HG02840 (cell line): ENCODE results near the gene DNAH11.
A peak's percentile ranks its signal among the peaks of the same experiment; 100 is the strongest.
"Not testable (repeated sequence)": the region's sequence is repeated elsewhere in the genome, so short reads cannot be mapped to it uniquely, and the experiment has no call there.

Experiments
- ATAC-seq: cut with Tn5 transposase; IDR thresholded peaks from one replicate; pipeline ENCODE4 v1.9.1; 2021; ENCODE audit warnings: mild to moderate bottlenecking, moderate library complexity, moderate number of reproducible peaks; ENCODE audit not compliant: unreplicated experiment, low FRiP score

The DNAH11 gene

GRCh38 chr7:21763818-21764217, 221.0 kb downstream of the DNAH11 start:
- ATAC-seq: no peak

GRCh38 chr7:21766218-21766617, 223.4 kb downstream of the DNAH11 start:
- ATAC-seq: no peak

GRCh38 chr7:21767300-21767900, 224.6 kb downstream of the DNAH11 start:
- peak; percentile 61 for ATAC-seq

GRCh38 chr7:21768279-21768678, 225.4 kb downstream of the DNAH11 start:
- no peak for ATAC-seq

GRCh38 chr7:21771266-21771665, 228.4 kb downstream of the DNAH11 start:
- ATAC-seq: no peak

- no peak for ATAC-seq
Measured at GRCh38 chr7:21771906-21772610, 229.2 kb downstream of the DNAH11 start.

GRCh38 chr7:21773326-21773725, 230.5 kb downstream of the DNAH11 start:
- no peak for ATAC-seq

GRCh38 chr7:21777921-21778320, 235.1 kb downstream of the DNAH11 start:
- ATAC-seq: no peak

- ATAC-seq: no peak
Measured at GRCh38 chr7:21778953-21779352, 236.1 kb downstream of the DNAH11 start.

GRCh38 chr7:21782996-21783395, 240.2 kb downstream of the DNAH11 start:
- ATAC-seq: no peak

GRCh38 chr7:21784989-21785388, 242.2 kb downstream of the DNAH11 start:
- ATAC-seq: no peak

GRCh38 chr7:21805791-21806190, 263.0 kb downstream of the DNAH11 start:
- no peak for ATAC-seq

- no peak for ATAC-seq
Measured at GRCh38 chr7:21806388-21806787, 263.5 kb downstream of the DNAH11 start.

GRCh38 chr7:21819048-21819447, 276.2 kb downstream of the DNAH11 start:
- no peak for ATAC-seq

- no peak for ATAC-seq
Measured at GRCh38 chr7:21828841-21829240, 286.0 kb downstream of the DNAH11 start.

GRCh38 chr7:21829731-21830130, 286.9 kb downstream of the DNAH11 start:
- no peak for ATAC-seq

- ATAC-seq: no peak
Measured at GRCh38 chr7:21844742-21845141, 301.9 kb downstream of the DNAH11 start.

- ATAC-seq: no peak
Measured at GRCh38 chr7:21850531-21851285, 307.9 kb downstream of the DNAH11 start.

GRCh38 chr7:21851559-21851967, 308.7 kb downstream of the DNAH11 start:
- no peak for ATAC-seq

GRCh38 chr7:21865631-21866204, 322.9 kb downstream of the DNAH11 start:
- ATAC-seq: not testable (repeated sequence)

GRCh38 chr7:21866731-21867130, 323.9 kb downstream of the DNAH11 start:
- no peak for ATAC-seq
